ENCODE measurements around the gene RNF19B.
A peak's percentile ranks its signal among the peaks of the same experiment; 100 is the strongest.

Gene RNF19B

GRCh38 chr1:32965251-32965747, 690 bp upstream of the RNF19B start:
- no peak for DNase-seq (ENCODE audit: low spot score)

DNA sequence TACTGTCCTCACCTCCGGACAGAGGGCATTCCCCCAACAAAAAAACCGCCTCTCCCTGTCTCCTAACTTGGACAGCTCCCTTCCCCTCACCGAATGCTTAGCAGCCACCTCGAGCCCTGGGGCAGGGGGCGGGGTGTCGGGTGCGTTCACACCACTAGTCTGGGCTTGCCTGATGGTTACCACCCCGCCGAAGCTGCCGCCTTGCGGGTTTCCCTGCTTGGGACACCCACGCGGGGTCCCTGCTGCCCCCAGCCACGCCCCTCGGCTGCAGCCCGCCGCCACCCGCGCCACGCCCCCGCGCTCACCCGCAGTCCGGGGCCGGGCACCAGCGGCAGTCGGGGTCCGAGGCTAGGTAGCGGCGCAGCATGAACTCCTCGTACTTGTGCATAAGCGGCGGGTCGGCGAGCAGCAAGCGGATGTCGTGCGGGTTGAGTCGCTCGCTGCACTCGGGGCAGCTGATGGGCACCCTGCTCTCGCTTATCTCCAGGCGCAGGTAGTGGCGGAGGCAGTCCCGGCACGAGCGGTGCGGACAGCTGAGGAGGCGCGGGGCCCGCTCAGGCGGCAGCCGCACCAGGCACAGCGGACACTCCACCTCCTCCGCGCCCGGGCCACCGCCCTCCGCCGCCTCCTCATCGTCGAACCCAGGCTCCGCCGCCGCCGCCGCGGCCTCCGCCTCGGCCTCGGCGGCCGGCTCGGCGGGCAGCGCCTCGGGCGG, 706 bp downstream of the RNF19B start:
- DNase-seq (ENCODE audit: low spot score): peak; percentile 64

GRCh38 chr1:32962248-32962896, 2.2 kb downstream of the RNF19B start:
- DNase-seq (ENCODE audit: low spot score): peak; percentile 44

DNA sequence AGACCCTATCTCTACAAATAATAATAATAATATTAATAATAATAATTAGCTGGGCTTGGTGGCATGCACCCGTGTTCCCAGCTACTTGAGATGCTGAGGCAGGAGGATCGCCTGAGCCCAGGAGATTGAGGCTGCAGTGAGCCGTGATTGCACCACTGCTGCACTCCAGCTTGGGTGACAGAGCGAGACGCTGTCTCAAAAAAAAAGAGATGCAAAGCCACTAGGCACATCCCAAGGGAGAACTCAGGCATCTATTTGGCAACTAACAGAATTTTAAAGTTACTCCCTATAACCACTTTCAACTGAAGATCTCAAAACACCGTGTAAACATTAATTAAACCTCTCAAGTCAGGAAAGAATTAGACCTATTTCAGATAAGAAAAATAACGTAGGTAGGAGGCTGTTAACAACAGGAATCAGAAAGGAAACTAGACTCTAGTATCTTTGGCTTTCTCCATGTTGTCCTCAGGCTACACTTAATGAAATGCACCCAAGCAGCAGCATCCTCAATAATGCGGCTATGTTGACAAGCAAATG, 3.7 kb downstream of the RNF19B start:
- no peak for DNase-seq (ENCODE audit: low spot score)

DNA sequence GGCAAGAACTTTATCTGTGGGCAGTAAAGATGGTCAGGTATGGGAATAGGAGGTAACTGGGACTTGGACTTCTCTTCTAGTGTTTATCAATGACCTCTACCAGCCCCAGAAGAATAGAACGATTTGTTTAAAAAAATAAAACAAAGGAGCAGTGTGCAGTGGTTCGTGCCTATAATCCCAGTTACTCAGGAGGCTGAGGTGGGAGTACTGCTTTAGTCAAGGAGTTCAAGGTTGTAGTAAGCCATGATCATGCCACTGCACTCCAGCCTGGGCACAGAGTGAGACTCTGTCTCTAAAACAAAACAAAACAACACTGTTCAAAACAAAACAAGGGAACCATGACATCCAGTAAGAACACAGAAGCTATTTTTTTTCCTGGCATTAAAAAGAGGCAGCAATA, 4.3 kb downstream of the RNF19B start:
- no peak for DNase-seq (ENCODE audit: low spot score)

- no peak for DNase-seq (ENCODE audit: low spot score)
These were observed 5.8 kb downstream of the RNF19B start for GRCh38 chr1:32958827-32959226.

DNA sequence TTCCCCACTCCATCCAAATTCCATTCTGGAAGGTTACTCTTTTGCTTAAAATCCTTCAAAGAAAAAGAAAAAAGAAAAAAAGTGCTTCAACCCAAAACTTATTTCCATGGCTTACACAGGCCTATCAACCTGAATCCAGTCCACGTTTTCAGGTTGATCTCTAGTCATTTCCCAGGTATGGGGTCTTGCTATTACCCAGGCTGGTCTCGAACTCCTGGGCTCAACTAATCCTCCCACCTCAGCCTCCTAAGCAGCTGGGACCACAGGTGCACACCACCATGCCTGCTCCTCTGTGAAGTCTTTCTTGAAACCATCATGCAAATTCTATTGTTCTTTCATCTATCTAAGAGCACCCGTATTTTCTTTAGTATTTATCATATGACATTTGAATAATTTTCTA, 7.6 kb downstream of the RNF19B start:
- DNase-seq (ENCODE audit: low spot score): no peak

GRCh38 chr1:32954168-32954567, 10.4 kb downstream of the RNF19B start:
- DNase-seq (ENCODE audit: low spot score): no peak

GRCh38 chr1:32953495-32953894, 11.1 kb downstream of the RNF19B start:
- DNase-seq (ENCODE audit: low spot score): no peak

- DNase-seq (ENCODE audit: low spot score): no peak
These were observed 15.1 kb downstream of the RNF19B start for GRCh38 chr1:32949519-32949918.

- no peak for DNase-seq (ENCODE audit: low spot score)
These were observed 15.7 kb downstream of the RNF19B start for GRCh38 chr1:32948905-32949304.

DNA sequence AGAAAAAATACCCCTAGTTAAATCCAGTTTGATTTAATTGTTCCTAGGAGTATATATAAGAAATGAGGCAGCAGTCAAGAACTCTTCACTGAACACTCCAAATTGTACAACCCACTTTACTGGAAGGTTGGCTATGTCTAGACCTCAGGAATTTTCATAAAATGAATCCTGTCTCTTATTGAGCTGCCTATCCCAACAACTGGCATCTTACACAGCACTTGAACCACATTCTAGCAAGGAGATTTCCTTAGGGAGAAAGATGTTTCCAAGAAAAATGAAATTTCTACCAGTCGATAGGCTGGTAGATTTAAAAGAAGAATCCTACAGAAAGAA, 16.3 kb downstream of the RNF19B start:
- no peak for DNase-seq (ENCODE audit: low spot score)

- DNase-seq (ENCODE audit: low spot score): no peak
These were observed 16.8 kb downstream of the RNF19B start for GRCh38 chr1:32947669-32948389.

DNA sequence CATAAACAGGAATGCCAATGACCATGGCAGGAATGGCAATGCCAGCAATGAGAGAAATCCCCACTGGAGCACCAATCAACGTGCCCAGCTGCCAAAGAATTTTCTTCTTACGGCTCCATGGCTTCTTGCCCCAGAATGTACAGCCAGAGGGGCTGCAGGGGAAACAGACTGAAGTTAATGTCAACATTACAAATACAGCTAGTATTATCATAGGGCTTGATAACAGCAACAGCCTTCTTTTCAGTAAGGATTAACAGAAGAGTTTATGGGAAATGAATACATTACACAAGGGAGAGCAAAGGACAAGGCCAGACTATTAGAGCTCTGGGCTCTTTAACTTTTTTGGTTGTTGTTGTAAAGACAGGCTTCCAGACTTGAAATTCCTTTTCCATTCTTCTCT, 18.2 kb downstream of the RNF19B start:
- no peak for DNase-seq (ENCODE audit: low spot score)

- DNase-seq (ENCODE audit: low spot score): no peak
These were observed 20.4 kb downstream of the RNF19B start for GRCh38 chr1:32944180-32944579.

DNA sequence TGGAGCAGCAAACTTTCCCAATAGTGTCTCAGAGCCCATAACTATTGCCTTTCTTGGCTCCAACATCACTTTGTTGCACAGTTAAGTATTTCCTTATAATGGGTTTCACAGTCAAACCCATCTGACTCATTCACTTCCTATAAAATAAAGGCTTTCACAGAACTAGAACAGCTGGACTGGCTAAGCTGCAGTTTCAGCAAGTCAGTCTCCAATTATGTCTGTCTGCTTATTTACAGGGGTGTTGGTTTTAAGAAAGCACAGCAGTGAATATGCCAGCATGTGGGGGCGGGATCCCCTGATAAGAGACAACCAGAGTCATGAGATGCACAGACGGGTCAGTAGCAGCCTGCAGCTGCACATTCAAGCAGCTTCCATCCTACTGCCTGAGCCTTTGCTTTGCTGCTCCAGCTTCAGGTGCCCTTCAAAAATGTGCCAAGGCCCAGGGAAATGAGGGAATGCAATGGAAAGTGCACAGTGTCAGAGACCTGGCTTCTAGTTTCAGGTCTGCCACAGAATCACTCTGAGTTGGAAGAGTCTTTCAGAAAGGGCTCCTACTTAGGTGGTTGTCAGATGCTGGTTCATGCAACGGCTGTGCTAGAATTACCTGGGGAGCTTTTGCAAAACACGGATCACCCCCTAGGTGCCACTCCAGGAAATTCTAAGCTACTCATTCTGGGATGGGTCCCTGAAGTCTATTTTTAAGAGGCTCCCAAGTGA, 24.8 kb downstream of the RNF19B start:
- peak; percentile 36 for DNase-seq (ENCODE audit: low spot score)

GRCh38 chr1:32937061-32937460, 27.5 kb downstream of the RNF19B start:
- DNase-seq (ENCODE audit: low spot score): no peak

DNA sequence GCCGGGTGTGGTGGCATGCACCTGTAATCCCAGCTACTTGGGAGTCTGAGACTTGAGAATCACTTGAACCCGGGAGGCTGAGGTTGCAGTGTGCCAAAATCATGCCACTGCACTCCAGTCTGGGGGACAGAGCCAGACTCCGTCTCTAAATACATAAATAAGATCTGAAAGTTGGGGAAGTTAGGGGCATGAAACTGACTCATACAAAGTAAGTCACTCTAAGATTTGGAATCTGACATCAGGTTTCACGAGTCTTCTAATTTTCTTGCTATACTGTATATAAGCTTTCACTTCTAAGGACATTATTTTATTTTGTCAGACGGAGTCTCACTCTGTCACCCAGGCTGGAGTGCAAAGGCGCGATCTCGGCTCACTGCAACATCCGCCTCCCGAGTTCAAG, 30.1 kb downstream of the RNF19B start:
- no peak for DNase-seq (ENCODE audit: low spot score)

GRCh38 chr1:32933742-32934322, 30.8 kb downstream of the RNF19B start:
- no peak for DNase-seq (ENCODE audit: low spot score)

GRCh38 chr1:32931760-32932159, 32.8 kb downstream of the RNF19B start:
- no peak for DNase-seq (ENCODE audit: low spot score)

DNA sequence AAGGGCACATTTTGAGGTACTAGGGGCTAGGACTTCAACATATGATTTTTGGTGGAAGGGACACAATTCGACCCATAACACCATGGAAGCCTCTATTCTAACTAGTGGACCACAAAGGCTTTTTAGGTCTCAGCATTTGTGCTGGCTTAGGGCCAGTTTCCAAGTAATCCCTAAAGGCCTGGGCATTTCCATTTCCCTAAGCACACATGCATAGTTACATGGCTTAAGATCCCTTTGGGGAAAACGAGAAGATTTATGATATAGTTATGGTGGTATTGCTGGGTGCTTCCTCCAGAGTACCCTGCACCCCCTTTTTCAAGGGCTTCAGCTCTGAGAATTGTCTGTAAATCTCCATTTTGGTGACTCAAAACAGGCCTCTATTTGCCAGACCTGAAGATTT, 35.2 kb downstream of the RNF19B start:
- no peak for DNase-seq (ENCODE audit: low spot score)

DNA sequence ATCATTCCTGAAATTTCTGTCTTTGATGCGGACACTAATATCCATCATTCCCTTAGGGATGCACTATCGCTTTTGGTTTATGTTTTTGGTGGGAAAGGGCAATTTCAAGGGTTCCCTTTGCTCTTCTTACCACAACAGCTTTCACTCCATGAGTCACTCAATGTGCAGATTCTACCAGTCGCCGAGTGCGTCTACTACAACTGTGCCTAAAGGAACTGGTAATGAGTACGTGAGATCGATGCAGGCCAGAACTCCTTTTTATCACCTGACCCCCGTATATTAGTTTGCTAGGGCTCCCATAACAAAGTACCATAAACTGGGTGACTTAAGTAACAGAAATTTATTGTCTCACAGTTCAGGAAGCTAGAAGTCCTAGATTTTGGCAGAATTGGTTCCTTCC, 35.9 kb downstream of the RNF19B start:
- no peak for DNase-seq (ENCODE audit: low spot score)

Data from hematopoietic multipotent progenitor cell treated with erythropoietin and hydrocortisone succinate and interleukin-3 and kit ligand, for 17 days (in vitro differentiated cells).